Testis (tissue), 3 donors: ENCODE measurements around the gene NT5C1A. TPM values are rescaled to one million over a fixed set of nuclear protein-coding genes. Genes with fewer than 3 reads are reported as not detected.

Experiments used
- DNase-seq: peaks from one replicate; pipeline ENCODE4 v3.0.0-alpha.2; 2019
- H3K27ac ChIP-seq, 2 donors: fragments of 200-600 bp; sonication (generic); one replicate each; pipeline ENCODE4 v1.5.1; 2019
- H3K27me3 ChIP-seq: fragments of 200-600 bp; sonication (generic); one replicate; pipeline ENCODE4 v1.5.1; 2019
- H3K36me3 ChIP-seq: fragments of 200-600 bp; sonication (generic); one replicate; pipeline ENCODE4 v1.5.1; 2017; ENCODE audit warnings: low read depth; ENCODE audit errors: missing control alignments
- H3K4me1 ChIP-seq: fragments of 200-600 bp; sonication (generic); one replicate; pipeline ENCODE4 v1.5.1; 2019
- H3K4me3 ChIP-seq, 2 donors: fragments of 200-600 bp; sonication (generic); one replicate each; pipeline ENCODE4 v1.5.1; 2017 to 2019
- H3K9me3 ChIP-seq: fragments of 200-600 bp; sonication (generic); one replicate; pipeline ENCODE4 v1.5.1; 2017
- POLR2A ChIP-seq: fragments of 450-650 bp; IDR thresholded peaks from one replicate; pipeline ENCODE4 v1.6.1; 2017; ENCODE audit warnings: antibody characterized with exemption, mild to moderate bottlenecking, moderate library complexity
- WGBS, 2 donors: methylation state at CpG; one replicate each; pipeline ENCODE4 v1.1.5; 2018; 5-methylcytosine and 5-hydroxymethylcytosine counted together
- intact Hi-C: fragments of 100-400 bp; cut with DNase I; formaldehyde crosslinking; loops from one replicate; pipeline ENCODE4 v1.15.1; 2023; ENCODE audit warnings: low total_unique reads
- polyA plus RNA-seq: library from polyadenylated mRNA; stranded (reverse); fragments of 350-450 nt; fragmentation: Illumina TruSeq; extraction: RNeasy Lipid Tissue Mini Kit (QIAGEN cat#74804); gene quantifications from one replicate; pipeline ENCODE4 v1.2.3, GENCODE V29; 2014; ENCODE audit warnings: low read depth, low replicate concordance; ENCODE audit not compliant: insufficient read depth
- total RNA-seq, 2 donors: library from RNA; depleted of rRNA; stranded (reverse); fragments of >200 nt; gene quantifications; one replicate each; pipeline ENCODE4 v1.2.3, GENCODE V29; 2016
- TF ChIP-seq, protein P1 (sequence below), 3 experiments: fragments of 450-650 bp in 2 of 3; fragments of 200-600 bp in 1 of 3; sonication (generic) in 1 of 3; IDR thresholded peaks; one replicate each; pipeline ENCODE4 v1.5.1; 2016 to 2019; ENCODE audit warnings: antibody characterized with exemption in 3 of 3, mild to moderate bottlenecking in 2 of 3, moderate library complexity in 1 of 3

NT5C1A gene
- total and polyA plus RNA-seq, 3 donors from 2014 or later, result 1.0 to 3.2 (median 2.1) TPM

DNA sequence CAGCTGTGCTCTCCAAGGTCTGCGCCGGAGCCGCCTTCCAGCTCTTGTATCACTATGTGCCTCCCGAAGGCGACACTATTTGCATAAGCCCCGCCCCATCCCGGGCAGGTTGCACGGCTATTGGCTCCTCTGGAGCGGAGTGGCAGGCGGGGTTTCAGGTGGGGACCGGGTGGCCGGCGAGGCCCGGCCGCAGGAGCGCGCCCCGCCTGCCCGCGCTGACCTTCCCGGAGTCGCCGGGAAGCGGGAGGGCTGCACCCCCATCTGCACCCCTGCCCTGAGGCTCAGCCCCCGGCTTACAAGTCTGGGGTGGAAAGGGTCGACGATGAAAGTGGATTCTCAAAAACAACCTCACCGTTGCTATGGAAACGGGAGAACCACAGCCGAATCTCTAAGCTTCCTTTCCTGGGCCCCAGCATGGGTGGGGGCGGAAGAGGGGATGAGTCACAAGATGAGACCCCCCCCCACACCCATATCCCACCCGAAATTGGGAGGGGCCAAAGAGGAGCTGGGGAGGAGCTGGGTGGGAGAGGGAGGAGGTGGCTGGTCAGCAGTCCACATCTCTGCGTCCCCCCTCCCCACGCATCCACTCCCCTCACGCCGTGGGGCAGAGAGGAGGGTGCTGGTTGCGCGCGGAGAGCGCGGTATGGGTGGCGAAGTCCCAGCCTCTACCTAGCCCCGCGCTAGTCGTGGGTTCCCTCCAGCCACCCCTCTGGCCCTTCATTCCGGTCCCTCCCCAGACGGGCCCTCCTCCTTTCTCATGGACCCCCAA lies 19.7 kb upstream of the NT5C1A start, which contains the start of gene HPCAL4:
Gene HPCAL4 (minus strand): TSS at position 51 of the 769 bp plus-strand sequence. CDS start 6,830 bp downstream, outside the sequence.
- intact Hi-C loops, result no loop called here
- Histone ChIP-seq H3K4me3 (peak within 1 kb of the TSS; percentile 37 to 58), H3K27ac (peak within 1 kb of the TSS in 1 of 2 donors; percentile 31), H3K4me1 (peaks cover 16% of the 10 kb centered on the region), H3K27me3 (no peaks in the 10 kb centered on the region), H3K9me3 (no peaks in the 10 kb centered on the region), H3K36me3 (no peaks in the 10 kb centered on the region)
- WGBS, 2 donors, result 1 to 3% methylated on average over 21 to 42 of the region's 47 CpGs
- DNase-seq, result peak; percentile 97
- TF ChIP-seq POLR2A, result no peak
- TF ChIP-seq, protein P1, sequence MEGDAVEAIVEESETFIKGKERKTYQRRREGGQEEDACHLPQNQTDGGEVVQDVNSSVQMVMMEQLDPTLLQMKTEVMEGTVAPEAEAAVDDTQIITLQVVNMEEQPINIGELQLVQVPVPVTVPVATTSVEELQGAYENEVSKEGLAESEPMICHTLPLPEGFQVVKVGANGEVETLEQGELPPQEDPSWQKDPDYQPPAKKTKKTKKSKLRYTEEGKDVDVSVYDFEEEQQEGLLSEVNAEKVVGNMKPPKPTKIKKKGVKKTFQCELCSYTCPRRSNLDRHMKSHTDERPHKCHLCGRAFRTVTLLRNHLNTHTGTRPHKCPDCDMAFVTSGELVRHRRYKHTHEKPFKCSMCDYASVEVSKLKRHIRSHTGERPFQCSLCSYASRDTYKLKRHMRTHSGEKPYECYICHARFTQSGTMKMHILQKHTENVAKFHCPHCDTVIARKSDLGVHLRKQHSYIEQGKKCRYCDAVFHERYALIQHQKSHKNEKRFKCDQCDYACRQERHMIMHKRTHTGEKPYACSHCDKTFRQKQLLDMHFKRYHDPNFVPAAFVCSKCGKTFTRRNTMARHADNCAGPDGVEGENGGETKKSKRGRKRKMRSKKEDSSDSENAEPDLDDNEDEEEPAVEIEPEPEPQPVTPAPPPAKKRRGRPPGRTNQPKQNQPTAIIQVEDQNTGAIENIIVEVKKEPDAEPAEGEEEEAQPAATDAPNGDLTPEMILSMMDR (IDR thresholded peaks at IDR 0.05), result no peak

DNA sequence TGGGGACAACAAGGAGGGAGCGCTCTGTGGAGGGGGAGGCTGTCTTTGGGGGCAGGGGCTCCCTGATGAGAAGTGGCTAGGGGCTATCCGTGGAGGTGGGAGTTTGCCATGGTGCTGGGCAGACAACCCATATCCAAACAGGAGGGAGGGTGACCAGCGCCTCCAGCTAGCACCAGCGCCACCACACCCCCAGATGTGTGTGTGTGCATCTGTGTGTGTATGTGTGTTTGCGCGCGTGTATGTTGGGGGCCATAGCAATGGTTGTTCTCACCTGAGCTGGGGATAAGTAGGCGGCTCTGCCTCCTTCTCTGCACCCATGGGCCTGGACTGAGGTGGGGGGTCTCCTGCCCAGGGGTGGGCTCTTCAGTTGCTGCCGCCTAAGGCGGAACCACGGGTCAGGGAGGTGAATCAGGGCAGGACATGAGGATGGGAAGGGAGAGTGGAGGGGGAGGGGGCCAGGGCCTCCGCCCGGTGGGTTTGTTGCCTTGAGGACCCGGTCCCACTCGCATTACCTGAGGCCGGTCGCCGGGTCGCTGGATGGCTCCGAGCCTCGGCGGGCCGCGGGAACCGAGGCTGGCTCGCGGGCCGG lies 19.0 kb upstream of the NT5C1A start:
- no peaks in the 10 kb centered on the region for H3K36me3 ChIP-seq

DNA sequence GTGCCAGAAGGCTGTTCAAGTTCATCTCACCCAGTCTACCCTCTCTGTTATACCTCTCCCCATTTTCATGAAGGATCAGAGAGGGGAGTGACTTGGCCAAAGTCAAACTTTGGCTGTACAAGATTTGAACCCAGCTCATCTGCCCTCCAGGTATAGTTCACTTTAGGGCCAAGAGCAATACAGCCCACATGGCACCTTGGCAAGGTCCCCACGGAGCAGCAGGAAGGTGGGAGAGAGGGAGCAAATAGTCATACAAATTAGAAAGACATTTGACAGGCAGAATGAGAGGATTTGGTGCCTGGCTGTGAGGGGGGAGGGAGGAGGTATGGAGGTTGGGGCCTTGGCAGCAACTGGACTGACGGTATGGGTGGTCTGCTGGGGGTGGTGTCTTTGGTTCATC lies 18.3 kb upstream of the NT5C1A start:
- 38 to 40% methylated on average over 2 of the region's 2 CpGs for WGBS, 2 donors
- Histone ChIP-seq H3K27ac (no peak overlapping the region), H3K27me3 (no peaks in the 10 kb centered on the region), H3K4me1 (peaks cover 16% of the 10 kb centered on the region), H3K4me3 (no peak overlapping the region), H3K36me3 (no peaks in the 10 kb centered on the region), H3K9me3 (no peaks in the 10 kb centered on the region)
- TF ChIP-seq, protein P1 (IDR thresholded peaks at IDR 0.05), result no peak
- no peak for TF ChIP-seq POLR2A
- DNase-seq, result no peak
- intact Hi-C loops, result no loop called here

More for the DNA sequence above, 19.0 kb upstream of the NT5C1A start:
- no peak for TF ChIP-seq POLR2A
- TF ChIP-seq, protein P1 (IDR thresholded peaks at IDR 0.05), result no peak
- peak overlapping the region; percentile 37 to 58 for H3K4me3 ChIP-seq
- 16 to 64% methylated on average over 9 to 27 of the region's 28 CpGs for WGBS, 2 donors
- intact Hi-C loops, result no loop called here
- H3K4me1 ChIP-seq, result peaks cover 16% of the 10 kb centered on the region
- no peak overlapping the region for H3K27ac ChIP-seq
- H3K27me3 ChIP-seq, result no peaks in the 10 kb centered on the region
- no peaks in the 10 kb centered on the region for H3K9me3 ChIP-seq
- no peak for DNase-seq

DNA sequence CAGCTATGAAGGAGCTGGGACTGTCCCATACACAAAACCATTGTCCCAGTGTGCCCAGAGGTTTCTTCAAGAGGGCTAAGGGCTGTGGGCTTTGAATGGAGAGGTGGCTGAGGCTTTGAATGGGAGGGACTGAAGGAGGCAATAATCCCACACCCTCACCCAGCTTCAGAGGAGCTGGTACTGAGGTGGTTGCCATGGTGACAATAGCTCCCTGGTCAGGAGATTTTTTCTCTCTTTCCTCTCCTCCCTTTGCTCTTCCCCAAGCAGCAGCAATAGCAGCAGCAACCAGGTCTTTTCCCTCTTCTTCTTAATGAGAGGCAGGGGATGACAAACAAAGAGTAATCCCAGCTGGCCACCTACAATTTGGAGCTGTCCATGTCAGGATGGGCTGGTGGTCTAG lies 17.7 kb upstream of the NT5C1A start:
- Histone ChIP-seq H3K4me1 (peaks cover 16% of the 10 kb centered on the region), H3K36me3 (no peaks in the 10 kb centered on the region), H3K4me3 (no peak overlapping the region), H3K27me3 (no peaks in the 10 kb centered on the region), H3K27ac (no peak overlapping the region), H3K9me3 (no peaks in the 10 kb centered on the region)
- no peak for DNase-seq
- intact Hi-C loops, result no loop called here
- TF ChIP-seq POLR2A, result no peak
- TF ChIP-seq, protein P1 (IDR thresholded peaks at IDR 0.05), result no peak
